Measurements from ENCODE around the gene ADGRB3. TPM values are rescaled to one million over a fixed set of nuclear protein-coding genes. Genes with fewer than 3 reads are reported as not detected.

The ADGRB3 gene
- total RNA-seq, 1 donor from 2014 or later = 1.8 TPM

DNA sequence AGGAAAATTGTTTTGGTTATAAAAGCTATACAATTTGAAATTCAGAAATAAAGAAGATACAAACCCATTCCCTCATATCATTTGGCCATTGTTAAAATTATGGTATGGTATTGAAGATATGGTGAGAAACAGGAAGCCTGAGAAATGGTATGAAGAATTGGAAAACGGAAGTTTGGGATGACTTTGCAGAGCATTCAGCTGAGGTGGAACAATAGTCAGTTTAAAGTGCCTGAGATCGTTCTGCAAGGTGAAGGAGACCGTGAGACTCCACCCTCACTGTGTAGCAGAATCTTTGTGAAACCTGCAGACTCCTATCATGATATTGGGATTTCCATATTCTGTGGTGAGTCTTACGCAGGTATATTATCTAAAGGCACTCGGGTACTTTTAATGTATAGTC lies 97.3 kb downstream of the ADGRB3 start:
- H3K4me3 Mint-ChIP-seq (ENCODE audit: low read depth) = no peak overlapping the region
- DNase-seq (ENCODE audit: low spot score, unreplicated experiment) = no peak
- H3K27me3 Mint-ChIP-seq = no peaks in the 10 kb centered on the region
- no peak overlapping the region for H3K27ac Mint-ChIP-seq
- no peaks in the 10 kb centered on the region for H3K36me3 Mint-ChIP-seq (ENCODE audit: insufficient read depth)
- H3K9me3 Mint-ChIP-seq (ENCODE audit: low read depth) = no peaks in the 10 kb centered on the region
- TF ChIP-seq, protein P1, sequence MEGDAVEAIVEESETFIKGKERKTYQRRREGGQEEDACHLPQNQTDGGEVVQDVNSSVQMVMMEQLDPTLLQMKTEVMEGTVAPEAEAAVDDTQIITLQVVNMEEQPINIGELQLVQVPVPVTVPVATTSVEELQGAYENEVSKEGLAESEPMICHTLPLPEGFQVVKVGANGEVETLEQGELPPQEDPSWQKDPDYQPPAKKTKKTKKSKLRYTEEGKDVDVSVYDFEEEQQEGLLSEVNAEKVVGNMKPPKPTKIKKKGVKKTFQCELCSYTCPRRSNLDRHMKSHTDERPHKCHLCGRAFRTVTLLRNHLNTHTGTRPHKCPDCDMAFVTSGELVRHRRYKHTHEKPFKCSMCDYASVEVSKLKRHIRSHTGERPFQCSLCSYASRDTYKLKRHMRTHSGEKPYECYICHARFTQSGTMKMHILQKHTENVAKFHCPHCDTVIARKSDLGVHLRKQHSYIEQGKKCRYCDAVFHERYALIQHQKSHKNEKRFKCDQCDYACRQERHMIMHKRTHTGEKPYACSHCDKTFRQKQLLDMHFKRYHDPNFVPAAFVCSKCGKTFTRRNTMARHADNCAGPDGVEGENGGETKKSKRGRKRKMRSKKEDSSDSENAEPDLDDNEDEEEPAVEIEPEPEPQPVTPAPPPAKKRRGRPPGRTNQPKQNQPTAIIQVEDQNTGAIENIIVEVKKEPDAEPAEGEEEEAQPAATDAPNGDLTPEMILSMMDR (IDR thresholded peaks at IDR 0.05; ENCODE audit: unreplicated experiment) = no peak
- peaks cover 15% of the 10 kb centered on the region for H3K4me1 Mint-ChIP-seq (ENCODE audit: low read depth)

DNA sequence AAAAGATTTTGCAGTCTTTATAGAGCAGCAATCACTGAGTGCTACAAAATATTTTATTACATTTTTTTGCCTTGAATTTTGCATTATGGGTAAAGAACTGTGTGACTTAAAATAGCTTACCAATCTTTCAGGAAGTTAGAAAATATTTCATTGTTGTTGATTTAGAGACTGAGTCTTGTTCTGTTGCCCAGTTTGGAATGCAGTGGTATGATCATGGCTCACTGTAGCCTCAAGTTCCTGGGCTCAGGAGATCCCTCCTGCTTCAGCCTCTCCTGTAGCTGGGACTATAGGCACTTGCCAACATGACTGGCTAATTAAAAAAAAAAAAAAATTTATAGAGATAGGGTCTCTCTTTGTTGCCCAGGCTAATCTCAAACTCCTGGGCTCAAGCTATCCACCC lies 100.8 kb downstream of the ADGRB3 start:
- TF ChIP-seq, protein P1 (IDR thresholded peaks at IDR 0.05; ENCODE audit: unreplicated experiment) = no peak
- H3K4me1 Mint-ChIP-seq (ENCODE audit: low read depth) = peaks cover 2% of the 10 kb centered on the region
- no peaks in the 10 kb centered on the region for H3K36me3 Mint-ChIP-seq (ENCODE audit: insufficient read depth)
- H3K9me3 Mint-ChIP-seq (ENCODE audit: low read depth) = no peaks in the 10 kb centered on the region
- H3K27me3 Mint-ChIP-seq = no peaks in the 10 kb centered on the region
- no peak overlapping the region for H3K27ac Mint-ChIP-seq
- DNase-seq (ENCODE audit: low spot score, unreplicated experiment) = no peak
- H3K4me3 Mint-ChIP-seq (ENCODE audit: low read depth) = no peak overlapping the region

DNA sequence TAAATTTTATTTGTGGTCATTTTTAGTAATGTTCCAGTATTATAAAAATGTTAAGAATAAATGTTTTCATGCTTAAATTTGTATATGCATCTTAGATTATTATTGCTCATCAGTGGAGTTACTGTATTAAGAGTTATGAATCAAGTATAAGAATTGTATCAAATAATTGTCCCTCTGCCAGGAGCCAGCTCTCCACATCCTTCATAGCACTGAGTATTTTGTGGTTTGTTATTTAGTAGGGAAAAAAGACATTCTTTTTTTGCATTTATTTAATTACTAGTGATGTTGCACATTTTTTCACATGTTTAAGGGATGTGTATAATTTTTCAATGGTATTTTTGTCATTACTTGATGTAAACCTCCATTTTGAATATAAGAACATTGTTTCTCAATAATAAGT lies 102.0 kb downstream of the ADGRB3 start:
- Mint-ChIP-seq H3K36me3 (ENCODE audit: insufficient read depth) (no peaks in the 10 kb centered on the region), H3K27ac (no peak overlapping the region), H3K9me3 (ENCODE audit: low read depth) (no peaks in the 10 kb centered on the region), H3K4me3 (ENCODE audit: low read depth) (no peak overlapping the region), H3K4me1 (ENCODE audit: low read depth) (peaks cover 2% of the 10 kb centered on the region), H3K27me3 (no peaks in the 10 kb centered on the region)
- DNase-seq (ENCODE audit: low spot score, unreplicated experiment) = no peak
- TF ChIP-seq, protein P1 (IDR thresholded peaks at IDR 0.05; ENCODE audit: unreplicated experiment) = no peak

DNA sequence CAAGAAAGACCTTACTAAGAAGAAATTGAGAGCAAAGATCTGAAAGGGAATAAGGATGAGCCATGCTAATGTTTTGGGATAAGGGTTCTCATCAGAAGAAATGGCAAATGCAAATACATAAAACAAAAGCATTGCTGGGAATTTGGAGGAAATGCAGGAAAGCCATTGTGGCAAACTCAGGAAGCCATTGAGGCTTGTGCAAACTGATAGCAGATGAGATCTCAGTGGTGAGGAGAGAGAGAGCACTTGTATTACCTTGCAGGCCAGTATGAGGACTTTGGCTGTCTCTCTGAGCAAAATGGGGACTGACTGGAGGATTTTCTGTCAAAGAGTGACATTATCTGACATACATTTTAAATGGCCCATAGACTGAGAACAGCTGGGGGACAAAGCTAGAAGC lies 103.0 kb downstream of the ADGRB3 start:
- H3K9me3 Mint-ChIP-seq (ENCODE audit: low read depth) = no peaks in the 10 kb centered on the region
- no peak overlapping the region for H3K4me3 Mint-ChIP-seq (ENCODE audit: low read depth)
- TF ChIP-seq, protein P1 (IDR thresholded peaks at IDR 0.05; ENCODE audit: unreplicated experiment) = no peak
- no peaks in the 10 kb centered on the region for H3K27me3 Mint-ChIP-seq
- H3K4me1 Mint-ChIP-seq (ENCODE audit: low read depth) = peaks cover 2% of the 10 kb centered on the region
- H3K36me3 Mint-ChIP-seq (ENCODE audit: insufficient read depth) = no peaks in the 10 kb centered on the region
- no peak for DNase-seq (ENCODE audit: low spot score, unreplicated experiment)
- no peak overlapping the region for H3K27ac Mint-ChIP-seq

DNA sequence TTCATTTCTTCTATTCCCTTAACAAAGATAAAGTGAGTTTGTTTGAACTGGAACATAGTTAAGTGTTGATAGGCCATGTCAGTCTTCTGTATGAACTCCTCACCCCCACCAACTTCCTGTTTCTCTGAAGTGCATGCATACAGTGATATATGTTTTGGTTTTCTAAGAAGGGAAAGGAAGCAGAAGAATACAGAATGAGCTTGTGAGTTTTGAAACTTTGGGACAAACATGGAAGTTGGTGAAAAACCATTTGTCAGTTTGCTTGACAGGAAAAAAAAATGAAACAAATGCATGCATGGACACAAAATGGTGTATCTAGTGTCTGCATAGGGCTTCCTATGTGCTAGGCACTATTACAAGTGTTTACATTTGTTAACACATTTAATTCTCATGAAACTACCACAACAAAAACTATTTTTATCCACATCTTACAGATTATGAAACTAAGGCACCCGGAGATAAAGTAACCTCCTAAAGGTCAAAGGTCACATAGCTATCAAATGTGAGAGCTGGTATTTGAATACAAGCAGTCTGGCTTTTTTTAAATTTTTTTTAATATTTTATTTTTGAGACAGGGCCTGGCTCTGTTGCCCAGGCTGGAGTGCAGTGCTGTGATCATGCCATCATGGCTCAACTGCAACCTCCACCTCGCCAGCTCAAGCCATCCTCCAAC lies 105.9 kb downstream of the ADGRB3 start:
- no peak for DNase-seq (ENCODE audit: low spot score, unreplicated experiment)
- Mint-ChIP-seq H3K36me3 (ENCODE audit: insufficient read depth) (no peaks in the 10 kb centered on the region), H3K27me3 (no peaks in the 10 kb centered on the region), H3K4me3 (ENCODE audit: low read depth) (no peak overlapping the region), H3K4me1 (ENCODE audit: low read depth) (peaks cover 3% of the 10 kb centered on the region), H3K9me3 (ENCODE audit: low read depth) (no peaks in the 10 kb centered on the region), H3K27ac (no peak overlapping the region)
- TF ChIP-seq, protein P1 (IDR thresholded peaks at IDR 0.05; ENCODE audit: unreplicated experiment) = no peak
